SK-N-SH (cell line): ENCODE data around the gene FFAR3.

ENCODE experiments used
- CHD2 ChIP-seq: fragments of 150-350 bp; IDR thresholded peaks from 2 replicates; pipeline ENCODE4 v1.6.1; 2018; ENCODE audit warnings: low read length; ENCODE audit not compliant: partially characterized antibody
- FOXM1 ChIP-seq: IDR thresholded peaks from 2 replicates; pipeline ENCODE4 v1.4.0; 2012; ENCODE audit warnings: low read depth, mild to moderate bottlenecking
- GABPA ChIP-seq: IDR thresholded peaks from 2 replicates; pipeline ENCODE4 v1.4.0; 2012; ENCODE audit warnings: low read depth, mild to moderate bottlenecking
- NRF1 ChIP-seq: IDR thresholded peaks from 2 replicates; pipeline ENCODE4 v1.6.1; 2012; ENCODE audit warnings: low read depth, mild to moderate bottlenecking, low read length
- TCF12 ChIP-seq: IDR thresholded peaks from 2 replicates; pipeline ENCODE4 v1.4.0; 2012
- TF ChIP-seq, protein P1 (sequence below): fragments of 200-600 bp; sonication (generic); IDR thresholded peaks from 2 replicates; pipeline ENCODE4 v1.6.1; 2017; ENCODE audit warnings: antibody characterized with exemption, mild to moderate bottlenecking, moderate library complexity
- TF ChIP-seq, protein P2 (sequence below): IDR thresholded peaks from 2 replicates; pipeline ENCODE4 v1.4.0; 2012; ENCODE audit warnings: low read depth

DNA sequence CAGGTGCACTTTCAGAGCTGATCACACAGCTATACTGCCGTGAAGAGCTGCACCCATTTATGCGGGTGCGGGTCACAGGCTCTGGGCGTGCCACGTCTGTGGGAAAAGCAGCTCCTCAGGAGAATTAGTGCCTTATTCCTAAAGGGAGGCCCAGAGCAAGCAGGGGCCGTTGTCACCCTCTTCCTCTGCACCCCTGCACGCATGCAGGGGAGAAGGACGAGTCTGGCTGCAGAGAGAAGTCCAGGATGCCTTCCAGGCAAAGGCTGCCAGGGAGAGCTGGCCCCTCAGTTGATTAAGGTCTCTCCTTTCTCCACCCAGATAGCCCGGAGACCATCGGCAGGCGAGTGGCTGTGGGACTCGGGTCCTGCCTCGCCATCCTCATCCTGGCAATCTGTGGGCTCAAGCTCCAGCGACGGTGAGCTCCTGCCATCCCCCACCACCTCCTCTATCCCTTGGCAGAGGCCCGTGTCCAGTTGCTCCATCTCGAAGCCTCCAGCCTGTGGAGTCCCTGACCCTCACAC is 13.7 kb upstream of the FFAR3 start:
- TF ChIP-seq, protein P1, sequence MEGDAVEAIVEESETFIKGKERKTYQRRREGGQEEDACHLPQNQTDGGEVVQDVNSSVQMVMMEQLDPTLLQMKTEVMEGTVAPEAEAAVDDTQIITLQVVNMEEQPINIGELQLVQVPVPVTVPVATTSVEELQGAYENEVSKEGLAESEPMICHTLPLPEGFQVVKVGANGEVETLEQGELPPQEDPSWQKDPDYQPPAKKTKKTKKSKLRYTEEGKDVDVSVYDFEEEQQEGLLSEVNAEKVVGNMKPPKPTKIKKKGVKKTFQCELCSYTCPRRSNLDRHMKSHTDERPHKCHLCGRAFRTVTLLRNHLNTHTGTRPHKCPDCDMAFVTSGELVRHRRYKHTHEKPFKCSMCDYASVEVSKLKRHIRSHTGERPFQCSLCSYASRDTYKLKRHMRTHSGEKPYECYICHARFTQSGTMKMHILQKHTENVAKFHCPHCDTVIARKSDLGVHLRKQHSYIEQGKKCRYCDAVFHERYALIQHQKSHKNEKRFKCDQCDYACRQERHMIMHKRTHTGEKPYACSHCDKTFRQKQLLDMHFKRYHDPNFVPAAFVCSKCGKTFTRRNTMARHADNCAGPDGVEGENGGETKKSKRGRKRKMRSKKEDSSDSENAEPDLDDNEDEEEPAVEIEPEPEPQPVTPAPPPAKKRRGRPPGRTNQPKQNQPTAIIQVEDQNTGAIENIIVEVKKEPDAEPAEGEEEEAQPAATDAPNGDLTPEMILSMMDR = no peak
- TF ChIP-seq NRF1 (no peak), FOXM1 (no peak), TCF12 (no peak), GABPA (no peak), CHD2 (no peak)
- TF ChIP-seq, protein P2, sequence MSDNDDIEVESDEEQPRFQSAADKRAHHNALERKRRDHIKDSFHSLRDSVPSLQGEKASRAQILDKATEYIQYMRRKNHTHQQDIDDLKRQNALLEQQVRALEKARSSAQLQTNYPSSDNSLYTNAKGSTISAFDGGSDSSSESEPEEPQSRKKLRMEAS = no peak
